Astrocyte (in vitro differentiated cells and primary cell): ENCODE measurements around the gene FHL2.

Experiments used
- EZH2 ChIP-seq: IDR thresholded peaks from 2 replicates; pipeline ENCODE4 v1.6.1; 2012; ENCODE audit warnings: mild to moderate bottlenecking, low read length, inconsistent platforms; ENCODE audit not compliant: insufficient read depth
- TF ChIP-seq, protein P1 (sequence below): IDR thresholded peaks from 2 replicates; pipeline ENCODE4 v1.5.1; 2011; ENCODE audit warnings: low read depth, mild to moderate bottlenecking, inconsistent platforms, low read length, moderate library complexity; ENCODE audit not compliant: insufficient read depth

DNA sequence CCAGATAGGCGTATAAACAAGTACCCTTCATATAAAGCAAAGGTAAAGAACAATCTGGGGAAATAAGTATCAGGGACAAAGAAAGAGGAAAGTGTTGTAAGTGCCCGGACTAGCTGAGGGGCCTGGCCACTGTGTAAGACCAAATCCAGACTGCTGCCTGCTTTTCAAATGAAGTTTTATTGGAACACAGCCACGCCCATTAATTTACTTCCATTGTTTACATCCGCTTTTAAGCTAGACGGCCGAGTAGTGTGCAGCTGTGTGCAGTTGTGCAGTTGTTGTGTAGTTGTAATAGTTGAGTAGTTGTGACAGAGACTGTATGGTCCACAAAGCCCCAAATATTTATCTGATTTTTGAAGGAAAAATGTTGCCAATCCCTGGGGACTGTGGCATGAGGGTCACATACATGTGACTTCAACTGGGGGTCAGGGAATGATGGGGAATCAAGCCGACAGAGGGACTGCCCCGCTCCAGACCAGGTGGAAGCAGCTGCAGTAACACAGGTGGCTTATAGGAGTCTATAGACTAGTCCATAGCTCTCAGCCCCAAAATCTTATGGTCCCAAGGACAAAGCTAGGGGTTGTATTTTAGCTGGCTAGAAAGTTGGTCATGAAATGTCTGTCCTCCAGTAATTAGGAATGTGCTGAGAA lies 30.0 kb downstream of the FHL2 start:
- TF ChIP-seq, protein P1, sequence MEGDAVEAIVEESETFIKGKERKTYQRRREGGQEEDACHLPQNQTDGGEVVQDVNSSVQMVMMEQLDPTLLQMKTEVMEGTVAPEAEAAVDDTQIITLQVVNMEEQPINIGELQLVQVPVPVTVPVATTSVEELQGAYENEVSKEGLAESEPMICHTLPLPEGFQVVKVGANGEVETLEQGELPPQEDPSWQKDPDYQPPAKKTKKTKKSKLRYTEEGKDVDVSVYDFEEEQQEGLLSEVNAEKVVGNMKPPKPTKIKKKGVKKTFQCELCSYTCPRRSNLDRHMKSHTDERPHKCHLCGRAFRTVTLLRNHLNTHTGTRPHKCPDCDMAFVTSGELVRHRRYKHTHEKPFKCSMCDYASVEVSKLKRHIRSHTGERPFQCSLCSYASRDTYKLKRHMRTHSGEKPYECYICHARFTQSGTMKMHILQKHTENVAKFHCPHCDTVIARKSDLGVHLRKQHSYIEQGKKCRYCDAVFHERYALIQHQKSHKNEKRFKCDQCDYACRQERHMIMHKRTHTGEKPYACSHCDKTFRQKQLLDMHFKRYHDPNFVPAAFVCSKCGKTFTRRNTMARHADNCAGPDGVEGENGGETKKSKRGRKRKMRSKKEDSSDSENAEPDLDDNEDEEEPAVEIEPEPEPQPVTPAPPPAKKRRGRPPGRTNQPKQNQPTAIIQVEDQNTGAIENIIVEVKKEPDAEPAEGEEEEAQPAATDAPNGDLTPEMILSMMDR: no peak
- TF ChIP-seq EZH2: no peak
